ENCODE measurements around the gene GRK1.
A peak's percentile ranks its signal among the peaks of the same experiment; 100 is the strongest.

GRK1 gene

DNA sequence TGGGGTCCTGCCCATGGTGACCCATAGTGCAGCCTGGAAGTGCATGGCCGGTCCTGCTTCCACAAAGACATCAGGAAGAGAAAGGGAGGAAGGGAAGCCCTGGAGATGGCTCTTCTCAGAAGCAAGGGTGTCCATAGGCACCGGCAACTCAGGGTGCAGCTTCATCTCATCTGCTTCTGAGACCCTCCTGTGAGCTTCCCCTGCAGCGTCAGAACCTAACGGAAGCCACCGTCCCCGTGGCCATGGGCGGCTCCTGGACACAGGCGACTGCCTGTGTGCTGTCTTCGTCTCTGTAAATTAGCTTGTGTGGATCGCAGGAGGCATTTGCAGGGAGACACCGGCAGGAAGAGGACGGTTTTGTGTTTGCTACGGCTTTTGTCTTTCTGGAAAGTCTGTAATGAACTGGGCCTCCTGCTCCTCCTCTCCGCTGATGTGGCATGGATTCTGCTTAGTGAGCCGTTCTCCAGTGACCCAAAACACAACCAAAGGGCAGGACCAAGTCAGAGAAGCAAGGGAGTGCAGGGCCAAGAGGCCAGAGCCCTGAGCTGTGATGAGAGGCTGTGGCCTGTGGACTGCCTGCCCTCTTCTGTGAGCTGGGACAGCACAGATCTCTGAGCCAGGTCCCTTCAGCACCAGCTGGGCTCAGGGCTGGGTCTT, 11.5 kb upstream of the GRK1 start:
- Histone ChIP-seq H3K36me3 (ENCODE audit: insufficient read depth, insufficient read length, low read length) (no peaks in the 10 kb centered on the region), H3K9ac (ENCODE audit: insufficient read length, low read depth) (peak overlapping the region; percentile 36), H3K4me1 (ENCODE audit: insufficient read depth, insufficient read length) (peaks cover 13% of the 10 kb centered on the region), H3K4me3 (ENCODE audit: insufficient read length, low read depth) (no peak overlapping the region), H3K9me3 (ENCODE audit: insufficient read depth, low read length) (no peaks in the 10 kb centered on the region), H3K27me3 (ENCODE audit: insufficient read depth, insufficient read length) (no peaks in the 10 kb centered on the region)
- TF ChIP-seq ZNF274 (IDR thresholded peaks at IDR 0.05; ENCODE audit: low read depth, low read length): no peak
- TF ChIP-seq SUZ12 (IDR thresholded peaks at IDR 0.05; ENCODE audit: extremely low read depth, insufficient read depth, insufficient read length): no peak
- no peak for TF ChIP-seq YY1 (IDR thresholded peaks at IDR 0.05; ENCODE audit: insufficient read depth, insufficient read length)
- DNase-seq (ENCODE audit: low read depth, low spot score): no peak

DNA sequence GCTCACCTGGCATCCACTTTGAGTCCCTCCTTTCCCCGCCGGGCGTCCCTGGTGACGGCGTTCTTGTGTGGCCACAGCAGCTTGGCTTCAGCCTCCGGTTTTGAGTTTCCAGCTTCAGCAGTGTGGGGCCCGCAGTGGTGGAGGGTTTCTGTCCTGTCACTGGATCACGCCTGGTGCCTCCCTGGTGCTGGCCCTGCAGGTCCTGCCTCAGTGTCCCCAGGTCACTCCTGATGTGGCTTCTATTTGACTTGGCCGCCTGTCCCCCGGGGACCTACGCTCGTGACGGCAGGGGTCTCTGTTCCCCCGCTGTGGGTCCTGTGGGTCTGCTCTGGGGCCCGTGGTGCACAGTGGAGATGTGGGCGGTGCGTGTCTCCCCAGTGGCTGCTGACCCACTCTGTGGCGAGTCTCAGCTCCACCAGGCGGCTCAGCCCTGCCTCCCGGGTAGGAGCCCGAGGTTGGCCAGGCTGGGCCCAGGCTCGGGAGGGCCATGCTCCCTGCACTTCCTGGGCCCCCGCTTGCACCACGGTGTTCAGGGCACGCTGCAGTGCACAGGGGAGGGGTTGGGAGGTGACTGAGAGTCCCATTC, 10.9 kb upstream of the GRK1 start:
- Histone ChIP-seq H3K4me1 (ENCODE audit: insufficient read depth, insufficient read length) (peaks cover 13% of the 10 kb centered on the region), H3K9ac (ENCODE audit: insufficient read length, low read depth) (peak overlapping the region; percentile 36), H3K36me3 (ENCODE audit: insufficient read depth, insufficient read length, low read length) (no peaks in the 10 kb centered on the region), H3K9me3 (ENCODE audit: insufficient read depth, low read length) (peaks cover 4% of the 10 kb centered on the region; the same call in 1 of the 2 replicates), H3K4me3 (ENCODE audit: insufficient read length, low read depth) (no peak overlapping the region), H3K27me3 (ENCODE audit: insufficient read depth, insufficient read length) (no peaks in the 10 kb centered on the region)
- no peak for DNase-seq (ENCODE audit: low read depth, low spot score)
- TF ChIP-seq ZNF274 (IDR thresholded peaks at IDR 0.05; ENCODE audit: low read depth, low read length): no peak
- TF ChIP-seq SUZ12 (IDR thresholded peaks at IDR 0.05; ENCODE audit: extremely low read depth, insufficient read depth, insufficient read length): no peak
- no peak for TF ChIP-seq YY1 (IDR thresholded peaks at IDR 0.05; ENCODE audit: insufficient read depth, insufficient read length)

GRCh38 chr13:113656831-113657671, 10.0 kb upstream of the GRK1 start:
- no peak overlapping the region for H3K9ac ChIP-seq (ENCODE audit: insufficient read length, low read depth)
- no peak for TF ChIP-seq SUZ12 (IDR thresholded peaks at IDR 0.05; ENCODE audit: extremely low read depth, insufficient read depth, insufficient read length)
- no peak for TF ChIP-seq ZNF274 (IDR thresholded peaks at IDR 0.05; ENCODE audit: low read depth, low read length)
- TF ChIP-seq YY1 (IDR thresholded peaks at IDR 0.05; ENCODE audit: insufficient read depth, insufficient read length): no peak
- H3K36me3 ChIP-seq (ENCODE audit: insufficient read depth, insufficient read length, low read length): no peaks in the 10 kb centered on the region
- H3K9me3 ChIP-seq (ENCODE audit: insufficient read depth, low read length): peaks cover 14% of the 10 kb centered on the region
- peaks cover 9% of the 10 kb centered on the region for H3K4me1 ChIP-seq (ENCODE audit: insufficient read depth, insufficient read length)
- H3K27me3 ChIP-seq (ENCODE audit: insufficient read depth, insufficient read length): no peaks in the 10 kb centered on the region
- DNase-seq (ENCODE audit: low read depth, low spot score): no peak
- no peak overlapping the region for H3K4me3 ChIP-seq (ENCODE audit: insufficient read length, low read depth)

GRCh38 chr13:113657851-113658741, 8.9 kb upstream of the GRK1 start, which contains the start of gene ATP4B:
ATP4B (minus strand) TSS chr13:113658198; CDS start chr13:113658144, 54 bp downstream.
- Histone ChIP-seq H3K4me3 (ENCODE audit: insufficient read length, low read depth) (no peak within 1 kb of the TSS), H3K27me3 (ENCODE audit: insufficient read depth, insufficient read length) (no peaks in the 10 kb centered on the region), H3K4me1 (ENCODE audit: insufficient read depth, insufficient read length) (no peaks in the 10 kb centered on the region), H3K9ac (ENCODE audit: insufficient read length, low read depth) (no peak within 1 kb of the TSS), H3K9me3 (ENCODE audit: insufficient read depth, low read length) (peaks cover 18% of the 10 kb centered on the region), H3K36me3 (ENCODE audit: insufficient read depth, insufficient read length, low read length) (no peaks in the 10 kb centered on the region)
- DNase-seq (ENCODE audit: low read depth, low spot score): no peak
- no peak for TF ChIP-seq YY1 (IDR thresholded peaks at IDR 0.05; ENCODE audit: insufficient read depth, insufficient read length)
- no peak for TF ChIP-seq ZNF274 (IDR thresholded peaks at IDR 0.05; ENCODE audit: low read depth, low read length)
- no peak for TF ChIP-seq SUZ12 (IDR thresholded peaks at IDR 0.05; ENCODE audit: extremely low read depth, insufficient read depth, insufficient read length)

DNA sequence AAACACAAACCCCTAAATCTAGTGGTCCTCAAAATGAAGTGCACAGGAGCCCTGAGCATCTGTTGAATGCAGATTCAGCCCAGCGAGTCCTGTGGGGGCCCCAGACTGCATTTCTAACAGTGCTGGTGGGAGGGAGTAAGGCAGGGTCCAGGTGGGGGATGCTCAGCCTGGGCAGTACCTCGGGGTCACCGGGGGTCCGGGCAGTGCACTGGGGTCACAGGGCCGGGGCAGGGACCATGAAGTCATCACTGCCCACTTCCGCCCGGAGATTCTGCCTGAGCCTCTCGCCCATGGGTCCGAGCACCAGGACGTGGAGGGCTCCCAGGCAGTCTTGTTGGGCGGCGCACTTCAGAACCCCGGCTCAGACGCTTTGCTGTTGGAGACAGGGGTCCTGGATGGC, 8.2 kb upstream of the GRK1 start:
- Histone ChIP-seq H3K4me1 (ENCODE audit: insufficient read depth, insufficient read length) (no peaks in the 10 kb centered on the region), H3K9me3 (ENCODE audit: insufficient read depth, low read length) (peaks cover 18% of the 10 kb centered on the region), H3K4me3 (ENCODE audit: insufficient read length, low read depth) (no peak overlapping the region), H3K27me3 (ENCODE audit: insufficient read depth, insufficient read length) (no peaks in the 10 kb centered on the region), H3K36me3 (ENCODE audit: insufficient read depth, insufficient read length, low read length) (no peaks in the 10 kb centered on the region), H3K9ac (ENCODE audit: insufficient read length, low read depth) (no peak overlapping the region)
- no peak for DNase-seq (ENCODE audit: low read depth, low spot score)
- TF ChIP-seq SUZ12 (IDR thresholded peaks at IDR 0.05; ENCODE audit: extremely low read depth, insufficient read depth, insufficient read length): no peak
- TF ChIP-seq YY1 (IDR thresholded peaks at IDR 0.05; ENCODE audit: insufficient read depth, insufficient read length): no peak
- no peak for TF ChIP-seq ZNF274 (IDR thresholded peaks at IDR 0.05; ENCODE audit: low read depth, low read length)

- Histone ChIP-seq H3K9me3 (ENCODE audit: insufficient read depth, low read length) (peaks cover 18% of the 10 kb centered on the region), H3K4me1 (ENCODE audit: insufficient read depth, insufficient read length) (no peaks in the 10 kb centered on the region), H3K4me3 (ENCODE audit: insufficient read length, low read depth) (no peak overlapping the region), H3K27me3 (ENCODE audit: insufficient read depth, insufficient read length) (no peaks in the 10 kb centered on the region), H3K9ac (ENCODE audit: insufficient read length, low read depth) (no peak overlapping the region), H3K36me3 (ENCODE audit: insufficient read depth, insufficient read length, low read length) (no peaks in the 10 kb centered on the region)
- no peak for TF ChIP-seq SUZ12 (IDR thresholded peaks at IDR 0.05; ENCODE audit: extremely low read depth, insufficient read depth, insufficient read length)
- TF ChIP-seq YY1 (IDR thresholded peaks at IDR 0.05; ENCODE audit: insufficient read depth, insufficient read length): no peak
- DNase-seq (ENCODE audit: low read depth, low spot score): no peak
Measured at GRCh38 chr13:113659337-113659736, 7.7 kb upstream of the GRK1 start.
